B cell (primary cell): ENCODE measurements around the gene MESP2. TPM values are rescaled to one million over a fixed set of nuclear protein-coding genes. Genes with fewer than 3 reads are reported as not detected.

ENCODE experiments used
- ATAC-seq: fragments of 200-7000 bp; cut with Tn5 transposase; one replicate; pipeline ENCODE4 v1.10.0; 2021; ENCODE audit warnings: low read depth, mild to moderate bottlenecking, moderate number of reproducible peaks, moderate library complexity
- CTCF ChIA-PET: fragments of 350-600 bp; sonication (Branson Sonifier 250); formaldehyde crosslinking; loops from one replicate; lab custom pipeline; 2021; ENCODE audit warnings: antibody characterized with exemption, inconsistent platforms; lab: Charles Lee
- POLR2A ChIA-PET: fragments of 350-600 bp; sonication (Branson Sonifier 250); formaldehyde crosslinking; loops from one replicate; lab custom pipeline; 2021; ENCODE audit warnings: antibody characterized with exemption; lab: Charles Lee
- DNase-seq: peaks from one replicate; pipeline ENCODE4 v3.0.0; 2013
- H2AFZ ChIP-seq: 2 replicates; pipeline ENCODE4 v1.6.1; 2012; ENCODE audit warnings: mild to moderate bottlenecking, low read depth, low read length; ENCODE audit not compliant: insufficient read depth, poor library complexity, severe bottlenecking
- H3K27ac ChIP-seq, 2 donors: 1 replicate in 1 of 2; 2 replicates in 1 of 2; pipeline ENCODE4 v1.5.1; 2012 to 2013; ENCODE audit warnings: low read length in 2 of 2, mild to moderate bottlenecking in 2 of 2, moderate library complexity in 1 of 2
- H3K27me3 ChIP-seq, 4 experiments: fragments of 200-600 bp in 1 of 4; sonication (generic) in 1 of 4; replicated peaks in 1 of 4; 1 replicate in 2 of 4; 2 replicates in 2 of 4; pipeline versions ENCODE4 v1.6.1 to v1.7.0; 2013 to 2016; ENCODE audit warnings: low read length in 3 of 4, mild to moderate bottlenecking in 2 of 4, mixed read lengths in 1 of 4, moderate library complexity in 1 of 4; ENCODE audit not compliant: insufficient read depth in 4 of 4, control insufficient read depth in 3 of 4; ENCODE audit errors: control extremely low read depth in 1 of 4
- H3K36me3 ChIP-seq, 2 experiments: replicated peaks in 1 of 2; 1 replicate in 1 of 2; 2 replicates in 1 of 2; pipeline versions ENCODE4 v1.6.1 to v1.7.1; 2013; ENCODE audit warnings: low read length in 1 of 2; ENCODE audit not compliant: insufficient read depth in 2 of 2, control insufficient read depth in 1 of 2; ENCODE audit errors: control extremely low read depth in 1 of 2, extremely low read depth in 1 of 2
- H3K4me1 ChIP-seq, 2 donors: fragments of 200-600 bp in 1 of 2; sonication (generic) in 1 of 2; 1 replicate in 1 of 2; 2 replicates in 1 of 2; pipeline versions ENCODE4 v1.5.1 to v1.6.1; 2013 to 2017; ENCODE audit warnings: low read length in 2 of 2; ENCODE audit not compliant: control insufficient read depth in 2 of 2, insufficient read depth in 2 of 2
- H3K4me2 ChIP-seq: replicated peaks from 2 replicates; pipeline ENCODE3; 2012; ENCODE audit warnings: mild to moderate bottlenecking, low read depth, low read length; ENCODE audit not compliant: poor library complexity, severe bottlenecking
- H3K4me3 ChIP-seq, 5 experiments: fragments of 200-600 bp in 1 of 5; sonication (generic) in 1 of 5; 1 replicate in 3 of 5; 2 replicates in 2 of 5; pipeline versions ENCODE4 v1.5.1 to v1.7.0; 2011 to 2016; ENCODE audit warnings: low read length in 4 of 5, mild to moderate bottlenecking in 4 of 5, low read depth in 2 of 5, control low read depth in 1 of 5, moderate library complexity in 1 of 5; ENCODE audit not compliant: insufficient read depth in 1 of 5; ENCODE audit errors: control extremely low read depth in 1 of 5, extremely low read depth in 1 of 5
- H3K79me2 ChIP-seq: fragments of 200-600 bp; sonication (generic); one replicate; pipeline ENCODE4 v1.6.0; 2016; ENCODE audit warnings: low read length; ENCODE audit not compliant: control insufficient read depth, insufficient read depth
- H3K9ac ChIP-seq: fragments of 200-600 bp; sonication (generic); 2 replicates; pipeline ENCODE4 v1.6.1; 2017; ENCODE audit warnings: mild to moderate bottlenecking, low read length, moderate library complexity
- H3K9me3 ChIP-seq, 3 donors: one replicate each; pipeline versions ENCODE4 v1.6.1 to v1.7.1; 2013; ENCODE audit warnings: low read length in 2 of 3; ENCODE audit not compliant: control insufficient read depth in 2 of 3, insufficient read depth in 1 of 3; ENCODE audit errors: control extremely low read depth in 1 of 3
- H4K20me1 ChIP-seq: 2 replicates; pipeline ENCODE4 v1.6.0; 2012; ENCODE audit warnings: mild to moderate bottlenecking, low read length; ENCODE audit not compliant: insufficient read depth, control insufficient read depth, poor library complexity, severe bottlenecking
- H3K27ac Mint-ChIP-seq: one replicate; pipeline ENCODE4 v1.8.0; 2021; ENCODE audit warnings: mixed read lengths
- H3K27me3 Mint-ChIP-seq: one replicate; pipeline ENCODE4 v1.8.0; 2021; ENCODE audit warnings: mixed read lengths
- H3K4me1 Mint-ChIP-seq: one replicate; pipeline ENCODE4 v1.8.0; 2021; ENCODE audit warnings: mixed read lengths
- H3K4me3 Mint-ChIP-seq: one replicate; pipeline ENCODE4 v1.8.0; 2021; ENCODE audit warnings: mixed read lengths
- H3K9me3 Mint-ChIP-seq: one replicate; pipeline ENCODE4 v1.8.0; 2022; ENCODE audit warnings: mixed read lengths; ENCODE audit not compliant: insufficient read depth
- CTCF ChIP-seq: fragments of 200-600 bp; IDR thresholded peaks from one replicate; pipeline ENCODE4 v1.8.0; 2022; ENCODE audit warnings: antibody characterized with exemption, mild to moderate bottlenecking
- EZH2 ChIP-seq: IDR thresholded peaks from 2 replicates; pipeline ENCODE4 v1.6.1; 2012; ENCODE audit warnings: borderline replicate concordance, low read depth, mild to moderate bottlenecking, moderate library complexity, low read length; ENCODE audit not compliant: insufficient read depth, poor library complexity, severe bottlenecking
- WGBS: methylation state at CpG from one replicate; pipeline ENCODE4 v1.1.5; 2013; ENCODE audit warnings: missing lambda C conversion rate; ENCODE audit not compliant: insufficient coverage; 5-methylcytosine and 5-hydroxymethylcytosine counted together
- intact Hi-C: fragments of 100-400 bp; cut with micrococcal nuclease; formaldehyde crosslinking; loops from one replicate; pipeline ENCODE4 v1.10.0; 2022
- polyA plus RNA-seq: library from polyadenylated mRNA; depleted of rRNA; stranded (reverse); fragments of >200 nt; gene quantifications from 2 replicates; pipeline ENCODE4 v1.2.3, GENCODE V29; 2012
- total RNA-seq, 2 donors: library from RNA; stranded (reverse); fragments of 120-200 nt in 1 of 2; gene quantifications; 1 replicate in 1 of 2; 2 replicates in 1 of 2; pipeline versions ENCODE4 v1.2.3 to v1.2.4, GENCODE V29; 2013 to 2022

The MESP2 gene
- total and polyA plus RNA-seq, 2 donors (not counting 1 experiment from before 2014, with no cell fraction given), result not detected

GRCh38 chr15:89735773-89736172, 40.4 kb upstream of the MESP2 start:
- 73% methylated on average over 4 of the region's 4 CpGs for WGBS
- no peaks in the 10 kb centered on the region for H4K20me1 ChIP-seq
- ChIA-PET CTCF (interaction anchor here (1.8 kb wide), 1 partner anchor 139 kb away, joined by 8 read pairs; no protein-coding TSS in a partner anchor), POLR2A (no interaction called here)
- H3K9me3 ChIP-seq, result no peaks in the 10 kb centered on the region
- no peaks in the 10 kb centered on the region for H3K79me2 ChIP-seq
- intact Hi-C loops, result no loop called here
- no peak overlapping the region for H3K4me2 ChIP-seq
- H3K9me3 Mint-ChIP-seq, result no peaks in the 10 kb centered on the region
- H3K27ac Mint-ChIP-seq, result no peak overlapping the region
- H3K4me1 ChIP-seq, result peaks cover 0 to 2% of the 10 kb centered on the region in 2 donors
- peaks cover 0 to 15% (median 0%) of the 10 kb centered on the region in 4 experiments for H3K27me3 ChIP-seq
- no peak overlapping the region for H3K27ac ChIP-seq
- H3K4me3 ChIP-seq, result no peak overlapping the region
- DNase-seq (no peak), ATAC-seq (no peak)
- H3K27me3 Mint-ChIP-seq, result peaks cover 45% of the 10 kb centered on the region
- H3K4me1 Mint-ChIP-seq, result peaks cover 3% of the 10 kb centered on the region
- H2AFZ ChIP-seq, result no peak overlapping the region
- H3K4me3 Mint-ChIP-seq, result no peak overlapping the region
- H3K36me3 ChIP-seq, result no peaks in the 10 kb centered on the region
- H3K9ac ChIP-seq, result no peak overlapping the region
- TF ChIP-seq EZH2 (no peak), CTCF (no peak)

- peaks cover 25% of the 10 kb centered on the region for H3K27me3 Mint-ChIP-seq
- TF ChIP-seq EZH2 (no peak), CTCF (peak; percentile 96)
- H4K20me1 ChIP-seq, result no peaks in the 10 kb centered on the region
- no peak overlapping the region for H3K4me3 ChIP-seq
- no peaks in the 10 kb centered on the region for H3K79me2 ChIP-seq
- no peaks in the 10 kb centered on the region for H3K9me3 ChIP-seq
- H3K27ac ChIP-seq, result no peak overlapping the region
- peaks cover 3% of the 10 kb centered on the region for H3K4me1 Mint-ChIP-seq
- ChIA-PET CTCF (interaction anchor here (0.6 to 4.7 kb wide), 20 partner anchors 8 to 1532 kb away, joined by 3 to 93 read pairs (median 4); partner anchors contain the start of genes AP3S2 and MESP1), POLR2A (no interaction called here)
- peak overlapping the region; percentile 43 for H3K4me2 ChIP-seq
- peak overlapping the region; percentile 41 for H3K4me3 Mint-ChIP-seq
- H3K9ac ChIP-seq, result no peak overlapping the region
- no peaks in the 10 kb centered on the region for H3K9me3 Mint-ChIP-seq
- no peak overlapping the region for H3K27ac Mint-ChIP-seq
- no peaks in the 10 kb centered on the region for H3K36me3 ChIP-seq
- peaks cover 0 to 4% (median 0%) of the 10 kb centered on the region in 4 experiments for H3K27me3 ChIP-seq
- peak; percentile 87 for ATAC-seq
- peaks cover 0 to 2% of the 10 kb centered on the region in 2 donors for H3K4me1 ChIP-seq
- intact Hi-C loops, result loop anchor here (1.0 kb wide), 4 partner anchors 135 to 346 kb away; partner anchors contain the start of gene AP3S2
- peak overlapping the region; percentile 73 for H2AFZ ChIP-seq
- no CpG with 5 or more reads among the region's 8 CpGs for WGBS
- peak; percentile 82 for DNase-seq
These were observed 36.0 kb upstream of the MESP2 start for GRCh38 chr15:89740137-89740536.
